ENCODE results near the gene TRMT11. TPM values are rescaled to one million over a fixed set of nuclear protein-coding genes. Genes with fewer than 3 reads are reported as not detected.

The TRMT11 gene

DNA sequence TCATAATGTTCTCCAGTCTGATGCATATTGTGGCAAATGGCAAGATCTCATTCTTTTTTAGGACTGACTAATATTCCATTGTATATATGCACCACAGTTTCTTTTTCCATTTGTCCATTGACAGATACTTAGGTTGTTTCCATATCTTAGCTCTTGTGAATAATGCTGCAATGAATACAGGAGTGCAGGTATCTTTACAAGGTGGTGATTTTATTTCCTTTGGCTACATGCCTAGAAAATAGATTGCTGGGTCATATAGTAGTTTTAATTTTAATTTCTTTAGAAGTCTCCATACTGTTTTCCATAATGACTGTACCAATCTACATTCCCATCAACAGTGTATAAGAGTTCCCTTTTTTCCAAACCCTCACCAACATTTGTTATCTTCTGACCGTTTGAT, 97.5 kb downstream of the TRMT11 start:
- Histone ChIP-seq H3K36me3 (replicated peaks in 1 of 2; ENCODE audit: control insufficient read depth in 2 of 2, insufficient read depth in 2 of 2, low read length in 2 of 2) (no peaks in the 10 kb centered on the region), H3K79me1 (ENCODE audit: low read depth, low read length) (no peaks in the 10 kb centered on the region), H2BK15ac (ENCODE audit: low read length) (no peak overlapping the region), H2BK120ac (ENCODE audit: low read depth, low read length) (no peak overlapping the region), H4K8ac (ENCODE audit: low read depth, low read length) (no peak overlapping the region), H3K9ac (ENCODE audit: low read depth, low read length, poor library complexity) (no peak overlapping the region), H4K91ac (ENCODE audit: low read depth, low read length, poor library complexity) (no peak overlapping the region), H2BK5ac (ENCODE audit: low read length) (no peak overlapping the region), H3K27me3 (ENCODE audit: control insufficient read depth in 3 of 3, insufficient read depth in 3 of 3, low read depth in 1 of 3, low read length in 3 of 3) (no peaks in the 10 kb centered on the region), H3K23ac (ENCODE audit: low read depth, low read length, poor library complexity) (no peak overlapping the region), H2AK5ac (ENCODE audit: low read depth, low read length) (no peak overlapping the region), H3K4me3 (ENCODE audit: low read length in 2 of 2) (no peak overlapping the region), H3K27ac (replicated peaks; ENCODE audit: low read length) (no peak overlapping the region), H3K9me3 (replicated peaks in 1 of 2; ENCODE audit: control insufficient read depth in 2 of 2, insufficient read depth in 1 of 2, low read depth in 1 of 2, low read length in 2 of 2) (peaks cover 0 to 8% of the 10 kb centered on the region in 2 donors), H3K14ac (ENCODE audit: low read length) (no peak overlapping the region), H3K4ac (ENCODE audit: low read length) (no peak overlapping the region), H3K4me2 (ENCODE audit: insufficient read depth, low read length, poor library complexity, severe bottlenecking) (no peak overlapping the region), H3K4me1 (ENCODE audit: control insufficient read depth in 2 of 2, insufficient read depth in 1 of 2, low read depth in 1 of 2, low read length in 2 of 2) (no peaks in the 10 kb centered on the region), H3K18ac (ENCODE audit: low read length) (no peak overlapping the region), H2AFZ (ENCODE audit: low read length) (no peak overlapping the region), H2BK12ac (ENCODE audit: low read length) (no peak overlapping the region)
- no CpG with 5 or more reads among the region's 1 CpG for WGBS, 2 donors (ENCODE audit: extremely low coverage in 2 of 2, insufficient read length in 2 of 2, insufficient replicate concordance in 1 of 2)
- no peak for DNase-seq (ENCODE audit: low spot score)

DNA sequence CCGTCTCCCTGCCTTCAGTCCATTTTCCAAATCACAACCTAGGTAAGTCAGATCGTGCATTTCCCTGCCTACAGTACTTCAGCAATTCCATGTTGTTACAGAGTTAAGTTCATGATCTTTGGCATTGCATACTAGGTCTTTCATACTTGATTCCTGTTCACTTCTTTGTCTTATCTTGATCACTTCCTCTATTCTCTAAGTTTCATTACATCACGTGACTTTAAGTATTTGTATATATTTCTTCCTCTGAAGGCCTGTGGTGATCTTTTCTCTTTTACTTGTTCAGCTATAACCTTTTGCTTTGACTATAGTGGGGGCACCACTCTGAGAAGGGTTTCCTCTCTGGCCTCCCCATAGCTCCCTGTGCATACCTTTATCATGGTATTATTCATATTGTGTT, 100.2 kb downstream of the TRMT11 start:
- Histone ChIP-seq H3K4me3 (ENCODE audit: low read length in 2 of 2) (no peak overlapping the region), H4K8ac (ENCODE audit: low read depth, low read length) (no peak overlapping the region), H2BK15ac (ENCODE audit: low read length) (no peak overlapping the region), H4K91ac (ENCODE audit: low read depth, low read length, poor library complexity) (no peak overlapping the region), H3K14ac (ENCODE audit: low read length) (no peak overlapping the region), H3K9me3 (replicated peaks in 1 of 2; ENCODE audit: control insufficient read depth in 2 of 2, insufficient read depth in 1 of 2, low read depth in 1 of 2, low read length in 2 of 2) (peaks cover 0 to 8% of the 10 kb centered on the region in 2 donors), H3K36me3 (replicated peaks in 1 of 2; ENCODE audit: control insufficient read depth in 2 of 2, insufficient read depth in 2 of 2, low read length in 2 of 2) (no peaks in the 10 kb centered on the region), H2BK5ac (ENCODE audit: low read length) (no peak overlapping the region), H3K18ac (ENCODE audit: low read length) (no peak overlapping the region), H3K4me1 (ENCODE audit: control insufficient read depth in 2 of 2, insufficient read depth in 1 of 2, low read depth in 1 of 2, low read length in 2 of 2) (peaks cover 3 to 16% of the 10 kb centered on the region in 2 donors), H2AFZ (ENCODE audit: low read length) (no peak overlapping the region), H3K4me2 (ENCODE audit: insufficient read depth, low read length, poor library complexity, severe bottlenecking) (no peak overlapping the region), H3K4ac (ENCODE audit: low read length) (no peak overlapping the region), H2BK120ac (ENCODE audit: low read depth, low read length) (no peak overlapping the region), H3K79me1 (ENCODE audit: low read depth, low read length) (no peaks in the 10 kb centered on the region), H2AK5ac (ENCODE audit: low read depth, low read length) (no peak overlapping the region), H3K27ac (replicated peaks; ENCODE audit: low read length) (no peak overlapping the region), H2BK12ac (ENCODE audit: low read length) (no peak overlapping the region), H3K27me3 (ENCODE audit: control insufficient read depth in 3 of 3, insufficient read depth in 3 of 3, low read depth in 1 of 3, low read length in 3 of 3) (no peaks in the 10 kb centered on the region), H3K23ac (ENCODE audit: low read depth, low read length, poor library complexity) (no peak overlapping the region), H3K9ac (ENCODE audit: low read depth, low read length, poor library complexity) (no peak overlapping the region)
- DNase-seq (ENCODE audit: low spot score), result no peak
- no CpG with 5 or more reads among the region's 3 CpGs for WGBS, 2 donors (ENCODE audit: extremely low coverage in 2 of 2, insufficient read length in 2 of 2, insufficient replicate concordance in 1 of 2)

Small RNA genes lying within 50 kb of the gene (small RNA-seq; reads per million reads assigned to genes)
- gene RNA5SP216 (ENCODE audit: insufficient read depth), result not detected

Data from neuronal stem cell (in vitro differentiated cells).